NK-92 (cell line): ENCODE data around the gene GAB2.
"Not testable (repeated sequence)": the region's sequence is repeated elsewhere in the genome, so short reads cannot be mapped to it uniquely, and the experiment has no call there.

Source experiments
- DNase-seq: peaks from one replicate; lab custom pipeline; 2025; ENCODE audit not compliant: unreplicated experiment; lab: John Stamatoyannopoulos, UW

The GAB2 gene

GRCh38 chr11:78371221-78371891 is 46.3 kb downstream of the GAB2 start:
- DNase-seq = no peak

GRCh38 chr11:78370406-78371172 is 47.0 kb downstream of the GAB2 start:
- no peak for DNase-seq

GRCh38 chr11:78365381-78365792 is 52.2 kb downstream of the GAB2 start:
- DNase-seq = no peak

- no peak for DNase-seq
Measured at GRCh38 chr11:78364128-78364751, 53.4 kb downstream of the GAB2 start.

- DNase-seq = no peak
Measured at GRCh38 chr11:78363024-78363619, 54.5 kb downstream of the GAB2 start.

- no peak for DNase-seq
Measured at GRCh38 chr11:78361228-78361627, 56.4 kb downstream of the GAB2 start.

DNA sequence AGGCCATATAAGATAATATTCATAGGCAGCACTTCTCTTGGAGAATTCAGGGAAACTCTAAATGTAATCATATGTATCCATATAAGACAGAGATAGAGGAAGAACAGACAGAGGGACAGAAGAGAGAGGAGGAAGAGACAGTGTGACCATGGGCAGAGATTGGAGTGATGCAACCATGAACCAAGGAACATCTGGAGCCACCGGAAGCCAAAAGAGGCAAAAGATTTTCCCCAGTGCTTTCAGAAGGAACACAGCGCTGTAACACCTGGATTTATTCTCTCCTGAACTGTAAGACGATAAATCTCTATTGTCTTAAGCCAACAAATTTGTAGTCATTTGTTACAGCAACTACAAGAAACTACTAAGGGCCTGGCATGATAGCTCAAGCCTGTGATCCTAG is 57.7 kb downstream of the GAB2 start:
- no peak for DNase-seq

- not testable (repeated sequence) for DNase-seq
Measured at GRCh38 chr11:78357924-78358323, 59.7 kb downstream of the GAB2 start.

GRCh38 chr11:78357425-78357824 is 60.2 kb downstream of the GAB2 start:
- DNase-seq = not testable (repeated sequence)

DNA sequence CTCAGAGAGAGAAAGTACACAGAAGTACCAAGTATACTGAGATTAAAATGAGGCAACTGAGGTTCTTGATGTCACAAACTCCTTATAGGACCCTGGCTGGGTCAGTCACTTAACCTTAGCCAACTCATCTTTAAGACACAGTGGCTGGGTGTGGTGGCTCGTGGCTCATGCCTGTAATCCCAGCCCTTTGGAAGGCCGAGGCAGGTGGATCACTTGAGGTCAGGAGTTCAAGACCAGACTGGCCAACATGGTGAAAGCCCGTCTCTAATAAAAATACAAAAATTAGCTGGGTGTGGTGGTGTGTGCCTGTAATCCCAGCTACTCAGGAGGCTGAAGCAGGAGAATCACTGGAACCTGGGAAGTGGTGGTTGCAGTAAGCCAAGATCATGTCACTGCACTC is 61.9 kb downstream of the GAB2 start:
- not testable (repeated sequence) for DNase-seq

- DNase-seq = no peak
Measured at GRCh38 chr11:78355309-78355705, 62.3 kb downstream of the GAB2 start.

GRCh38 chr11:78354408-78355308 is 63.0 kb downstream of the GAB2 start:
- no peak for DNase-seq

DNA sequence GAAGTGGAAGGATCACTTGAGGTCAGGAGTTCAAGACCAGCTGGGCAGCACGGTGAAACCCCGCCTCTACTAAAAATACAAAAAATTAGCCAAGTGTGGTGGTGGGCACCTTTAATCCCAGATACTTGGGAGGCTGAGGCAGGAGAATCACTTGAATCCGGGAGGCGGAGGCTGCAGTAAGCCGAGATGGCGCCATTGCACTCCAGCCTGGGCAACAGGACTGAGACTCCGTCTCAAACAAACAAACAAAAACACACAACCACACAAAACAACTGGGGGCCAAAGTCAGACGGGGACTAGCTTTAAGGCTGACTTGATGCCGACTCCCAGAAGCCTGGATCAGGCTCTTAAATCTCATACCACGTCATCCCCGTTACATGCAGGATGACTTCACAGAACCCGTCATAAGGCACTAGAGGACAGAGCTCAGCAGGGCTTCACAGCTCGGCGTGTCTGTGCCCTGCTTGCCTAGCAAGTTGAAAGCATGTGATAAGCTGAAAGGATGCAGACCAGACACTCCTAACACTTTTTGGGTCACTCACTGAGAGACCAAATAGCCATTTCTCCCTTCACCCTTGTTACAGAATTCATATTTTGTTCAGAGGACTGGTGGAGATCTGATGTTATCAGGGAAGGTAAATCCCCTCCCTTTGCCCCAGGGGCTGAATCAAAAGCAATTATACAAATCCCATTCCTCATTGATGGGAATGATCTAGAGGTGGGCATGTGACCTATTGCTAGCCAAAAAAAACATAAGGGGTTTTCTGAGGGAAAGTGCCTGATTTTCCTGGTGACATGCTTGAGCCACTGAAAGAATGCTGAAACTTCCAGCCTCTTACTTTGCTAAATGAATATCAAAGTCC is 65.4 kb downstream of the GAB2 start:
- DNase-seq = no peak

DNA sequence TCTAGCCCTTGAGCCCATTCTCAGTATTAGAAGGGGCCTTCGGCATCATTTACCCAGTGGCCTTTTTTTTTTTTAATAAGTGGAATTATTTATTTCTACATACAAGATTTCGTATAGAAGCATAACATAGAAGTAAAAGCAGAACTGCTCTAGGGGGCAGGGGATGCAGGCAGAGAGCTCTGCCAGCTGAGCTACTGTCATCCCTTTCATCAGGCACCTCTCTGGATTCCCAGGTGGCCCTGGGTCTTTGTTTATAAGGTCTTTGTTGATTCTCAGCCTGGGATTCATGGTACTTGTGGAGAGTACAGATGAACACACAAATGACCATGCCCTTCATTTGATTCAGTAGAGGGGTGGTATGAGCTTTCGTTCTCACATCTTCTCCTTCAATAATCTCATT is 66.4 kb downstream of the GAB2 start:
- no peak for DNase-seq

DNA sequence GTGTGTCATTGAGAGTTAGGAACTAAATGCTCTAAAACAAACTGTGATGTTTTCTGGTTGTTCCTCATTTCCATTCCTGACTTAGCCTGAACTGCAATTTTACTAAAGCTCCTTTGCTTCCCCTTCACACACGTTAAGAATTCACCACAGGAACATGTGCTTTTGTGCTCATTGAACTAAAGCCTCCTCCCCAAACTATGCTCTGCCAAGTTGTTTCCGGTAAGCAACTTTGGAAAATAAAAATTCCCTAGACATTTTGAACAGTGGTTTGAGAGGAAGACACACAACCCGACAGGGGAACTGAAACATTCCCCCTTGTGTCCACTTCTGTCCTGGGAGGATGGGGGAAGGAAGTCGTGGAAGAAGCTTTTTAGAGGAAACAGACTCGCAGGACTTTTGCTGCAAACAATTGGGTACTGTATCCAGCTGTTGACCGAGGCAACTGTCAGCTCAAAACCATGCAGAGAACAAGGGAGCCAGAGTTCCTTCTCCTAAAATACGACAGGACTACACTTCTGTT is 66.9 kb downstream of the GAB2 start:
- DNase-seq = no peak

- DNase-seq = no peak
Measured at GRCh38 chr11:78350091-78350645, 67.5 kb downstream of the GAB2 start.

GRCh38 chr11:78349624-78350023 is 68.0 kb downstream of the GAB2 start:
- no peak for DNase-seq

DNA sequence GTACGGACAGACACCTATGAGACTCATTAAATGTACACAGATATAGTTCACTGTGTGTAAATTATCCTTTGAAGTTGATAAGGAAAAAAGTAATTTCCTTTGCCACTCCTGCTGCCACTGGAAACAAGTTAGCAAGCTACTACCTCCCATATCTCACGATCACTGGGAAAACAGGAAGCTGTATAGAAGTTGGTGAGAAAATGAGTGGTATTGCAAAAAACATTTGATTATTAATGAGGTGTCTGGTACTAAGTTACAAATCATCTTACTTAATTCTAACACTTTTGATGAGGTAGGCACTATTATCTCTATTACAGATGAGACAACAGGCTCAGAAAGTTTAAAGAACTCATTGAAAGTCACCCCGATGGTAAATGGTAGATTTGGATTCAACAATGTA is 68.5 kb downstream of the GAB2 start:
- no peak for DNase-seq

- no peak for DNase-seq
Measured at GRCh38 chr11:78347956-78348355, 69.7 kb downstream of the GAB2 start.
